Measurements from ENCODE around the gene SLC30A1.

Gene SLC30A1

GRCh38 chr1:211607754-211608473 lies 29.0 kb upstream of the SLC30A1 start:
- DNase-seq (ENCODE audit: low read depth) = no peak

DNA sequence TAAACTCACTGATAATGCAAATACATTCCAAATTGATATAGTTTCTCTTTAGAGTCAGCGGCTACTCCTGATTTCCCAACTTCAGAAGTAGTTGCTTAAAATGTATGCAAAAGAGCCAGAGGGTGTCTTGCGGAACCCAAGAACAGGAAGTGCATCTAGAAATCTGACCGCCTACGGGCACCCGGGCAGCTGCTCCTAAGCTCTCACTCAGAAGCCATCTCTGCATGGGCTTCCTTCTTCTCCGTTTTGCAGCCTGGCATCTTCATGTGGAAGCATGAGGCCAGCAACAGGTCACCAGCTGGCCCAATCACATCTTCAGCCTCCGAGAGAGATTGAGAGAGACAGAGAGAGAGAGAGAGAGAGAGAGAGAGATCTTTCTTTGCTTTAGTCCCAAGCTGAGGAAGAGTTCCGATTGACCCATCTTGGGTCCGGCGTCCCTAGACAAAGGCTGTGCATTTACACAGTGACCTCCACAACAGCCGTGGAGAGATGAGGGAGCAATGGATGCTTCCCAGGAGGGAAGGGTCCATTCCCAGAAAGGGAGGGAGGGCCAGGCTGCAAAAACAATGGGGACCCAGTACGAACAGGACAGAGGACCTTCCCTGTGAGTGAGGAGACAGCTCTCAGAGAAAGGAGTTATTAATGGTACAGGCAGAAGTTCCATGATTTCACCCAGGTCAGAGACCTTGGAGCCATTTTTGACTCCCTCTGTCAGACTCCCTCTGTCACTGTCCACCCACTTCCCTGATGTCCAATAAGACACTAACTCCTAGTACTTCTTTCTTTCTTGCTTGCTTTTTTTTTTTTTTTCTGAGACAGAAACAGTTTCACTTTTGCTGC lies 28.2 kb upstream of the SLC30A1 start:
- no peak for DNase-seq (ENCODE audit: low read depth)

- no peak for DNase-seq (ENCODE audit: low read depth)
Observed at GRCh38 chr1:211606332-211606913, 27.5 kb upstream of the SLC30A1 start.

GRCh38 chr1:211605603-211606331 lies 26.8 kb upstream of the SLC30A1 start:
- no peak for DNase-seq (ENCODE audit: low read depth)

GRCh38 chr1:211605034-211605433 lies 26.1 kb upstream of the SLC30A1 start:
- no peak for DNase-seq (ENCODE audit: low read depth)

- DNase-seq (ENCODE audit: low read depth) = no peak
Observed at GRCh38 chr1:211604548-211604947, 25.6 kb upstream of the SLC30A1 start.

DNA sequence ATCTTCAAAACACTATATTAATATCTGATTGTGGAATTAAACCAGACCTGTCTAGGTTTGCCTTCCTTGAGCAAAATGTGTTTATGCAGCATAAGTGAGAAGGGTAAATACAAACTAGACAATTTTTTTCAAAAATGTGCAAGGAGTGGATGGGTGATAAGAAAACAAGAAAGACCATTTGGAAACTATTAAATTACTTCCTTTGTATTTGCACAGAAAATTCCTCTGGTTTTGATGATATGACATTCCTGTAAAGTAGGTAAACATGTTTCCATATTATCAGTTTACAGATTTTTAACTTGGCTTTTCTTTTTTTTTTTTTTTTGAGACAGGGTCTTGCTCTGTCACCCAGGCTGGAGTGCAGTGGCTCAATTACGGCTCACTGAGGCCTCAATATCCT lies 24.8 kb upstream of the SLC30A1 start:
- DNase-seq (ENCODE audit: low read depth) = no peak

GRCh38 chr1:211603191-211603701 lies 24.3 kb upstream of the SLC30A1 start:
- DNase-seq (ENCODE audit: low read depth) = peak; percentile 61

DNA sequence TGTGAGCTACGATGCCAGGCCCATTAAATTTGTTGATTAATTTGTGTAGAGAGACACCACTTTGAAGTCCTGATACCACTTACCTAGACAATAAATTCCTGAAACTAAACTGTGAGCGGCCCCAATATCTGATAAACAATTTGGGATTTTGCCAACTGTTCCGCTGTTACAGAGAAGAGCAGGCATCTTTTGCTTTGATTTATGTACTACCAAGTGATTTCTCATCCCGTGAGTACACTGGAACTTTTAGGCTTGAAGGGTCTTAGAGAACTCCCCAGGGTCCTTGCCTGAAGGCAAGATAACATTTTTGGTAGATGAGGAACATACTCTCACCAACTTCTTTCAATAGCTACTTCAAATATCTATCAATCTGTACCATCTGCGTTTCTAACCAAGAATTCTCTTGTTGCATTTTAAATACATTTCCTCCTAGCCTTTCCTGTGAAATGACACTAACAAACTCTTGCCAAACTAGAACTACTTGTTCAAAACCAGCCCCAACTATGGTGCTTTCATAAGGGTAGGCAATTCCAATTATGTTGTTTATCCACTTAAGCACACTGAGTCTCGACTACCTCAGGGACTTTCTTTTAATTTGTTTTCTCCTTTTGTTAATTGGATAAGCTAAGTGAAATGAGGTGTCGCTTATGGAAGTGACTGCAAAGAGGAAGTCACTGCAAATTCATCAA lies 23.2 kb upstream of the SLC30A1 start:
- no peak for DNase-seq (ENCODE audit: low read depth)

- no peak for DNase-seq (ENCODE audit: low read depth)
Observed at GRCh38 chr1:211601159-211601558, 22.2 kb upstream of the SLC30A1 start.

GRCh38 chr1:211599250-211599649 lies 20.3 kb upstream of the SLC30A1 start:
- DNase-seq (ENCODE audit: low read depth) = no peak

DNA sequence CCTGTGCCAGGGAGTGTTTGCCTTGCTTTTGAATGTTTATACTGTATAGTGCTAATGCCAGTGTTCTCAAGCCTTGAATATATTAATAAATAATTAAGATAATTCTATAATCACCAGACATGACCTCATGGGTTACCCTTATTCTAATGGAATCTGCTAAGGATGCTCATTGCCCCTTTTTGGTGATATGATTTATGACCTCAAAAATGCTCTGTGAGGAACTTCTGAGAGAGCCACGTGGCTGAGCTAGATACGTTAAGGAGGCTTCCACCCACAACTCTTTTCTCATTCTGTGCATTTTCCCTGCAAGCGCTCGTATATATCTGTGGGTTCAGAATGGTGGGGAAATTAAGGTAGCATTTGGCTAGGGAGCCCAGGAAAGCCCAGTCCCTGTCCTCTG lies 19.6 kb upstream of the SLC30A1 start:
- DNase-seq (ENCODE audit: low read depth) = no peak

- no peak for DNase-seq (ENCODE audit: low read depth)
Observed at GRCh38 chr1:211596418-211597181, 17.6 kb upstream of the SLC30A1 start.

DNA sequence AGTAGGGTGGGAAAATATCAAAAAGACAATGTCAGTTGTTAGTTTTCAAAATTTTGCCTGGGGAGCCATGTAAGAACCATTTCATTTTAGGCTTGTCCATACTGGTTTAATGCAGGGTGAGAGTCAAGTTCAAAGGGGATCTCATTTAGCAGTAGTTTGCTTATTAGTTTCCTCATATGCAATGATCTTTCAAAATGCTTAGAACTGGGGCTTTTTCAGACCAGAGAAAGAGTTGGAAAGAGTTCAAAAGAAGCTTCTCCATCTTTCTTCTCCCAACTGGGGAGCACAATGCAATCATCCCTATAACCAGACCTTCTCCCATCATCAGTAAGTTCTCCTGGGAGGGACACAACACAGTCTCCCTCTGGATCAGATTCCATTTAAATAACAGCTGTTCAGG lies 16.5 kb upstream of the SLC30A1 start:
- DNase-seq (ENCODE audit: low read depth) = no peak

DNA sequence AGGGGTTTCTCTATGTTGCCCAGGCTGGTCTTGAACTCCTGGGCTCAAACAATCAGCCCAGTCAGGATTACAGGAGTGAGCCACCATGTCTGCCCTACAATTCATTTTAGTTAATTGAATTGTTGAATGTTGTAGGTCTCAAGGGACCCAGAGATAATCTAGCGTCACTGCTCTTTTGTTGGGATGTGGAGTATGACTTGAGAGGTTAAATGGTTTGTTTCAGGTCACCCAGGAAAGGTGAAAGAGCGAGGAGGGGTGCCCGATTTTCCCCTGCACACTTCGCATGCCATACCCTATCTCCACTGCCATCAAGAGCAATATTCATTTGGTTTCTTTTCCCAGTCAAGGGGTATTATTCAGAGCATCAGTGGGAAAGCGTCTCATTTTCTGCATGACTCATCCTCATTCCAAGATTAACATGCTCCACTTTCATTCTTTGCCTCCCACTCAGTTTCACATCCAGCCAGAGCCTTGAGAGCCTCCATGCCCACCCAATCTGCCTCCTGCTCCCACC lies 13.1 kb upstream of the SLC30A1 start:
- peak; percentile 95 for DNase-seq (ENCODE audit: low read depth)

- peak; percentile 93 for DNase-seq (ENCODE audit: low read depth)
Observed at GRCh38 chr1:211589782-211590721, 11.1 kb upstream of the SLC30A1 start.

GRCh38 chr1:211588711-211589110 lies 9.8 kb upstream of the SLC30A1 start:
- DNase-seq (ENCODE audit: low read depth) = no peak

- DNase-seq (ENCODE audit: low read depth) = no peak
Observed at GRCh38 chr1:211587123-211587522, 8.2 kb upstream of the SLC30A1 start.

GRCh38 chr1:211586538-211586937 lies 7.6 kb upstream of the SLC30A1 start:
- DNase-seq (ENCODE audit: low read depth) = no peak

All from amniotic epithelial cell (primary cell).